HUES6 (cell line): Measurements from ENCODE around the gene PLEKHM2.

Experiments used
- H3K27ac ChIP-seq: 2 replicates; pipeline ENCODE4 v1.7.0; 2013; ENCODE audit warnings: low read depth, mild to moderate bottlenecking, low read length, inconsistent platforms
- H3K27me3 ChIP-seq: 2 replicates; pipeline ENCODE4 v1.6.1; 2013; ENCODE audit warnings: low read length; ENCODE audit not compliant: control insufficient read depth, insufficient read depth
- H3K36me3 ChIP-seq: 2 replicates; pipeline ENCODE4 v1.6.1; 2013; ENCODE audit warnings: low read length; ENCODE audit not compliant: control insufficient read depth, insufficient read depth
- H3K4me1 ChIP-seq: 2 replicates; pipeline ENCODE4 v1.6.1; 2013; ENCODE audit warnings: low read length; ENCODE audit not compliant: control insufficient read depth, insufficient read depth
- H3K4me3 ChIP-seq: 2 replicates; pipeline ENCODE4 v1.5.1; 2013; ENCODE audit warnings: low read depth, low read length
- H3K9ac ChIP-seq: one replicate; pipeline ENCODE4 v1.6.1; 2013; ENCODE audit warnings: mild to moderate bottlenecking, low read length
- H3K9me3 ChIP-seq: 2 replicates; pipeline ENCODE4 v1.6.1; 2013; ENCODE audit warnings: low read depth, low read length; ENCODE audit not compliant: control insufficient read depth, insufficient read depth

Gene PLEKHM2

GRCh38 chr1:15702722-15703550 lies 18.8 kb downstream of the PLEKHM2 start:
- Histone ChIP-seq H3K9ac (no peak overlapping the region), H3K4me1 (no peaks in the 10 kb centered on the region), H3K4me3 (no peak overlapping the region), H3K36me3 (peaks cover 16% of the 10 kb centered on the region), H3K9me3 (no peaks in the 10 kb centered on the region), H3K27ac (no peak overlapping the region), H3K27me3 (no peaks in the 10 kb centered on the region)

GRCh38 chr1:15703562-15703961 lies 19.4 kb downstream of the PLEKHM2 start:
- Histone ChIP-seq H3K27ac (no peak overlapping the region), H3K4me1 (no peaks in the 10 kb centered on the region), H3K27me3 (no peaks in the 10 kb centered on the region), H3K36me3 (peaks cover 16% of the 10 kb centered on the region), H3K9me3 (no peaks in the 10 kb centered on the region), H3K4me3 (no peak overlapping the region), H3K9ac (no peak overlapping the region)

GRCh38 chr1:15704526-15705183 lies 20.5 kb downstream of the PLEKHM2 start:
- H3K9ac ChIP-seq = no peak overlapping the region

GRCh38 chr1:15705184-15705566 lies 21.1 kb downstream of the PLEKHM2 start:
- Histone ChIP-seq H3K27ac (no peak overlapping the region), H3K4me3 (no peak overlapping the region), H3K9ac (no peak overlapping the region), H3K9me3 (no peaks in the 10 kb centered on the region), H3K4me1 (no peaks in the 10 kb centered on the region), H3K36me3 (peaks cover 19% of the 10 kb centered on the region), H3K27me3 (no peaks in the 10 kb centered on the region)

More at GRCh38 chr1:15704526-15705183, 20.5 kb downstream of the PLEKHM2 start:
- Histone ChIP-seq H3K4me1 (no peaks in the 10 kb centered on the region), H3K27me3 (no peaks in the 10 kb centered on the region), H3K4me3 (no peak overlapping the region), H3K36me3 (peaks cover 19% of the 10 kb centered on the region), H3K27ac (no peak overlapping the region), H3K9me3 (no peaks in the 10 kb centered on the region)

GRCh38 chr1:15706751-15707150 lies 22.6 kb downstream of the PLEKHM2 start:
- Histone ChIP-seq H3K36me3 (peaks cover 19% of the 10 kb centered on the region), H3K4me3 (no peak overlapping the region), H3K4me1 (no peaks in the 10 kb centered on the region), H3K9me3 (no peaks in the 10 kb centered on the region), H3K27me3 (no peaks in the 10 kb centered on the region), H3K9ac (no peak overlapping the region), H3K27ac (no peak overlapping the region)

GRCh38 chr1:15707239-15707925 lies 23.3 kb downstream of the PLEKHM2 start:
- Histone ChIP-seq H3K9ac (no peak overlapping the region), H3K9me3 (no peaks in the 10 kb centered on the region), H3K27me3 (no peaks in the 10 kb centered on the region), H3K4me3 (no peak overlapping the region), H3K4me1 (no peaks in the 10 kb centered on the region), H3K27ac (no peak overlapping the region), H3K36me3 (peaks cover 19% of the 10 kb centered on the region)

- H3K4me3 ChIP-seq = no peak overlapping the region
- H3K27me3 ChIP-seq = no peaks in the 10 kb centered on the region
- H3K9ac ChIP-seq = no peak overlapping the region
- H3K9me3 ChIP-seq = no peaks in the 10 kb centered on the region
- peaks cover 19% of the 10 kb centered on the region for H3K36me3 ChIP-seq
- H3K27ac ChIP-seq = no peak overlapping the region
- H3K4me1 ChIP-seq = no peaks in the 10 kb centered on the region
Measured at GRCh38 chr1:15708486-15709137, 24.5 kb downstream of the PLEKHM2 start.

- H3K27ac ChIP-seq = no peak overlapping the region
- H3K4me1 ChIP-seq = no peaks in the 10 kb centered on the region
- H3K9ac ChIP-seq = no peak overlapping the region
- H3K9me3 ChIP-seq = no peaks in the 10 kb centered on the region
- no peak overlapping the region for H3K4me3 ChIP-seq
- H3K36me3 ChIP-seq = peaks cover 18% of the 10 kb centered on the region
- H3K27me3 ChIP-seq = no peaks in the 10 kb centered on the region
Measured at GRCh38 chr1:15709226-15709625, 25.1 kb downstream of the PLEKHM2 start.

- peaks cover 19% of the 10 kb centered on the region for H3K36me3 ChIP-seq
Measured at GRCh38 chr1:15712168-15712567, 28.0 kb downstream of the PLEKHM2 start.

GRCh38 chr1:15714406-15715136 lies 30.5 kb downstream of the PLEKHM2 start:
- Histone ChIP-seq H3K36me3 (peaks cover 36% of the 10 kb centered on the region), H3K4me1 (no peaks in the 10 kb centered on the region), H3K27me3 (no peaks in the 10 kb centered on the region), H3K9me3 (no peaks in the 10 kb centered on the region), H3K27ac (no peak overlapping the region), H3K9ac (no peak overlapping the region), H3K4me3 (no peak overlapping the region)

More at GRCh38 chr1:15712168-15712567, 28.0 kb downstream of the PLEKHM2 start:
- H3K4me3 ChIP-seq = no peak overlapping the region
- no peaks in the 10 kb centered on the region for H3K4me1 ChIP-seq
- H3K9me3 ChIP-seq = no peaks in the 10 kb centered on the region
- no peaks in the 10 kb centered on the region for H3K27me3 ChIP-seq
- no peak overlapping the region for H3K9ac ChIP-seq
- no peak overlapping the region for H3K27ac ChIP-seq
